Measurements from ENCODE around the gene MEGF9.

MEGF9 gene

GRCh38 chr9:120677965-120678364, 36.3 kb downstream of the MEGF9 start:
- TF ChIP-seq CTCF (IDR thresholded peaks at IDR 0.05; ENCODE audit: borderline replicate concordance, control extremely low read depth, extremely low read depth, insufficient read depth, missing control alignments), result no peak
- DNase-seq (ENCODE audit: low spot score), result no peak
- in situ Hi-C loops (cut with MboI; ENCODE audit: low sequenced_read_pairs, unreplicated experiment), result no loop called here

GRCh38 chr9:120676767-120677402, 37.4 kb downstream of the MEGF9 start:
- no peak for DNase-seq (ENCODE audit: low spot score)
- TF ChIP-seq CTCF (IDR thresholded peaks at IDR 0.05; ENCODE audit: borderline replicate concordance, control extremely low read depth, extremely low read depth, insufficient read depth, missing control alignments), result no peak
- in situ Hi-C loops (cut with MboI; ENCODE audit: low sequenced_read_pairs, unreplicated experiment), result no loop called here

- no peak for TF ChIP-seq CTCF (IDR thresholded peaks at IDR 0.05; ENCODE audit: borderline replicate concordance, control extremely low read depth, extremely low read depth, insufficient read depth, missing control alignments)
- in situ Hi-C loops (cut with MboI; ENCODE audit: low sequenced_read_pairs, unreplicated experiment), result no loop called here
- DNase-seq (ENCODE audit: low spot score), result no peak
Measured at GRCh38 chr9:120668399-120668798, 45.9 kb downstream of the MEGF9 start.

- no peak for TF ChIP-seq CTCF (IDR thresholded peaks at IDR 0.05; ENCODE audit: borderline replicate concordance, control extremely low read depth, extremely low read depth, insufficient read depth, missing control alignments)
- in situ Hi-C loops (cut with MboI; ENCODE audit: low sequenced_read_pairs, unreplicated experiment), result no loop called here
Measured at GRCh38 chr9:120663950-120664349, 50.3 kb downstream of the MEGF9 start.

GRCh38 chr9:120663380-120663779, 50.9 kb downstream of the MEGF9 start:
- in situ Hi-C loops (cut with MboI; ENCODE audit: low sequenced_read_pairs, unreplicated experiment), result no loop called here
- no peak for TF ChIP-seq CTCF (IDR thresholded peaks at IDR 0.05; ENCODE audit: borderline replicate concordance, control extremely low read depth, extremely low read depth, insufficient read depth, missing control alignments)
- DNase-seq (ENCODE audit: low spot score), result no peak

More at GRCh38 chr9:120663950-120664349, 50.3 kb downstream of the MEGF9 start:
- DNase-seq (ENCODE audit: low spot score), result no peak

GRCh38 chr9:120662513-120662912, 51.8 kb downstream of the MEGF9 start:
- in situ Hi-C loops (cut with MboI; ENCODE audit: low sequenced_read_pairs, unreplicated experiment), result no loop called here
- no peak for TF ChIP-seq CTCF (IDR thresholded peaks at IDR 0.05; ENCODE audit: borderline replicate concordance, control extremely low read depth, extremely low read depth, insufficient read depth, missing control alignments)
- no peak for DNase-seq (ENCODE audit: low spot score)

All from GM13976 (cell line).